ENCODE results near the gene NONO. TPM values are rescaled to one million over a fixed set of nuclear protein-coding genes. Genes with fewer than 3 reads are reported as not detected.

NONO gene, protein sequence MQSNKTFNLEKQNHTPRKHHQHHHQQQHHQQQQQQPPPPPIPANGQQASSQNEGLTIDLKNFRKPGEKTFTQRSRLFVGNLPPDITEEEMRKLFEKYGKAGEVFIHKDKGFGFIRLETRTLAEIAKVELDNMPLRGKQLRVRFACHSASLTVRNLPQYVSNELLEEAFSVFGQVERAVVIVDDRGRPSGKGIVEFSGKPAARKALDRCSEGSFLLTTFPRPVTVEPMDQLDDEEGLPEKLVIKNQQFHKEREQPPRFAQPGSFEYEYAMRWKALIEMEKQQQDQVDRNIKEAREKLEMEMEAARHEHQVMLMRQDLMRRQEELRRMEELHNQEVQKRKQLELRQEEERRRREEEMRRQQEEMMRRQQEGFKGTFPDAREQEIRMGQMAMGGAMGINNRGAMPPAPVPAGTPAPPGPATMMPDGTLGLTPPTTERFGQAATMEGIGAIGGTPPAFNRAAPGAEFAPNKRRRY
- 762 TPM for polyA plus RNA-seq (2013, experiment 1 of 2)
- polyA plus RNA-seq (2013, experiment 2 of 2), result 761 TPM

DNA sequence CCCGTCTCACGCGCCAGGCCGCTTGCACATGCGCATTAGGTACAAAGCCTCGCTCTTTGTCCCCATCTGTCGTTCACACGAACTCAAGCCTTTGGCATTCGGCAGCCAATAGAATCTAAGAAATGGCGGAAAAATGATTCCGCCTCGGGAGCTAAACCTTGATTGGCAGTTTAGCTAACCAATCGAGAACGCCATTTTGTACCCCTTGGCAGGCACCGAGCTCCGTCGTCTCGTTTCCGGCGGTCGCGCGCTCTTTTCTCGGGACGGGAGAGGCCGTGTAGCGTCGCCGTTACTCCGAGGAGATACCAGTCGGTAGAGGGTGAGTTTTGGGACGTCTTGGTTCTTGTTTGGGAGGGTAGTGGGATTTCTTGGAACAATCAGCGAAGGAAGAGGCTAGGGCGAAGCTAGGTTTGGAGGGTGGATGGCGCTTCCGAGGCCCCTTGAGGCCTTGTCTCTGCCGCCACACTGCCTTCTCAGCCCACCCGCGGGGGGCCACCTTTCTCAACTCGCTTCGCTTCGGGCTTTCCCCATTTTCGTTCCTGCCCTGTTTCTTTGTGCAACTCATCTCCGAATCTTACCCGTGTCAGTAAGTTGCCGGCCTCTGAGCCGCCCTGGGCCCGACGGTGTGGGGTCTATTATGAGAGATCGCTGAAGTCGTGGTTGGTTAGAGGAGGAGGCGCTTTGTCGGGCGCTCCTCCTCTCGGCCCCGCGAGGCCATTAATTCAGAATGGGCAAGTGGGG lies at the start of gene NONO:
Gene NONO, plus strand, starts transcription at position 233 of the 741 bp plus-strand sequence. CDS start 7,003 bp downstream, outside the sequence.
- WGBS, 2 donors (ENCODE audit: extremely low coverage in 2 of 2, insufficient read length in 2 of 2, insufficient replicate concordance in 1 of 2), result no CpG with 5 or more reads among the region's 57 CpGs
- Histone ChIP-seq H3K4ac (ENCODE audit: low read length) (no peak within 1 kb of the TSS), H2BK5ac (ENCODE audit: low read length) (peak within 1 kb of the TSS; percentile 90), H4K8ac (ENCODE audit: low read depth, low read length) (no peak within 1 kb of the TSS), H3K79me1 (ENCODE audit: low read depth, low read length) (no peaks in the 10 kb centered on the region), H3K4me1 (ENCODE audit: control insufficient read depth in 2 of 2, insufficient read depth in 1 of 2, low read depth in 1 of 2, low read length in 2 of 2) (peaks cover 4 to 7% of the 10 kb centered on the region in 2 donors), H3K4me2 (ENCODE audit: insufficient read depth, low read length, poor library complexity, severe bottlenecking) (peak within 1 kb of the TSS; percentile 25), H3K36me3 (replicated peaks in 1 of 2; ENCODE audit: control insufficient read depth in 2 of 2, insufficient read depth in 2 of 2, low read length in 2 of 2) (peaks cover 0 to 43% of the 10 kb centered on the region in 2 donors), H3K23ac (ENCODE audit: low read depth, low read length, poor library complexity) (no peak within 1 kb of the TSS), H2BK120ac (ENCODE audit: low read depth, low read length) (no peak within 1 kb of the TSS), H4K91ac (ENCODE audit: low read depth, low read length, poor library complexity) (no peak within 1 kb of the TSS), H2AFZ (ENCODE audit: low read length) (peak within 1 kb of the TSS; percentile 66), H3K18ac (ENCODE audit: low read length) (peak within 1 kb of the TSS; percentile 87), H2AK5ac (ENCODE audit: low read depth, low read length) (no peak within 1 kb of the TSS), H3K9me3 (replicated peaks in 1 of 2; ENCODE audit: control insufficient read depth in 2 of 2, insufficient read depth in 1 of 2, low read depth in 1 of 2, low read length in 2 of 2) (no peaks in the 10 kb centered on the region), H3K27me3 (ENCODE audit: control insufficient read depth in 3 of 3, insufficient read depth in 3 of 3, low read depth in 1 of 3, low read length in 3 of 3) (no peaks in the 10 kb centered on the region), H2BK15ac (ENCODE audit: low read length) (no peak within 1 kb of the TSS), H3K9ac (ENCODE audit: low read depth, low read length, poor library complexity) (peak within 1 kb of the TSS; percentile 77), H2BK12ac (ENCODE audit: low read length) (no peak within 1 kb of the TSS), H3K4me3 (ENCODE audit: low read length in 2 of 2) (peak within 1 kb of the TSS; percentile 60 to 97), H3K14ac (ENCODE audit: low read length) (peak within 1 kb of the TSS; percentile 56), H3K27ac (replicated peaks; ENCODE audit: low read length) (peak within 1 kb of the TSS; percentile 96)
- DNase-seq (ENCODE audit: low spot score), result peak; percentile 98

DNA sequence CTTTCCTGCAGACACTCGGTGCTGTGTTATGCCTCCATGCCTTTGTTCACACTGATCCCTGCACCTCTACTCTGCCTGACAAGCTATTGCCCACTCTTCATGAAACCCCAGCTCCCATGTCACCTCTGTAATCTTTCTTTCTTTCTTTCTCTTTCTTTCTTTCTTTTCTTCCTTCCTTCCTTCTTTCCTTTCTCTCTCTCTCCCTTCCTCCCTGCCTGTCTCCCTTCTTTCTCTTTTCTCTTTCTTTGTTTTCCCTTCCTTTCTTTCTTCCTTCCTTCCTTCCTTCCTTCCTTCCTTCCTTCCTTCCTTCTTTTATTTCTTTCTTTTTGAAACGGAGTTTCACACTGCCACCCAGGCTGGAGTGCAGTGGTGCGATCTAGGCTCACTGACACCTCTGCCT lies 48.0 kb upstream of the NONO start:
- no peak overlapping the region for H2AK5ac ChIP-seq (ENCODE audit: low read depth, low read length)
- H3K14ac ChIP-seq (ENCODE audit: low read length), result no peak overlapping the region
- no peak overlapping the region for H2BK5ac ChIP-seq (ENCODE audit: low read length)
- no peak overlapping the region for H2BK120ac ChIP-seq (ENCODE audit: low read depth, low read length)
- no peaks in the 10 kb centered on the region for H3K9me3 ChIP-seq (replicated peaks in 1 of 2; ENCODE audit: control insufficient read depth in 2 of 2, insufficient read depth in 1 of 2, low read depth in 1 of 2, low read length in 2 of 2)
- H3K4me3 ChIP-seq (ENCODE audit: low read length in 2 of 2), result no peak overlapping the region
- H3K27me3 ChIP-seq (ENCODE audit: control insufficient read depth in 3 of 3, insufficient read depth in 3 of 3, low read depth in 1 of 3, low read length in 3 of 3), result no peaks in the 10 kb centered on the region
- no peak overlapping the region for H4K91ac ChIP-seq (ENCODE audit: low read depth, low read length, poor library complexity)
- no peak overlapping the region for H3K4me2 ChIP-seq (ENCODE audit: insufficient read depth, low read length, poor library complexity, severe bottlenecking)
- no peak overlapping the region for H2BK15ac ChIP-seq (ENCODE audit: low read length)
- H3K36me3 ChIP-seq (replicated peaks in 1 of 2; ENCODE audit: control insufficient read depth in 2 of 2, insufficient read depth in 2 of 2, low read length in 2 of 2), result peaks cover 2 to 14% of the 10 kb centered on the region in 2 donors
- H4K8ac ChIP-seq (ENCODE audit: low read depth, low read length), result no peak overlapping the region
- H3K23ac ChIP-seq (ENCODE audit: low read depth, low read length, poor library complexity), result no peak overlapping the region
- DNase-seq (ENCODE audit: low spot score), result no peak
- H3K9ac ChIP-seq (ENCODE audit: low read depth, low read length, poor library complexity), result no peak overlapping the region
- H2BK12ac ChIP-seq (ENCODE audit: low read length), result no peak overlapping the region
- no peaks in the 10 kb centered on the region for H3K4me1 ChIP-seq (ENCODE audit: control insufficient read depth in 2 of 2, insufficient read depth in 1 of 2, low read depth in 1 of 2, low read length in 2 of 2)
- H3K4ac ChIP-seq (ENCODE audit: low read length), result no peak overlapping the region
- H2AFZ ChIP-seq (ENCODE audit: low read length), result no peak overlapping the region
- no CpG with 5 or more reads among the region's 3 CpGs for WGBS, 2 donors (ENCODE audit: extremely low coverage in 2 of 2, insufficient read length in 2 of 2, insufficient replicate concordance in 1 of 2)
- no peak overlapping the region for H3K18ac ChIP-seq (ENCODE audit: low read length)
- no peaks in the 10 kb centered on the region for H3K79me1 ChIP-seq (ENCODE audit: low read depth, low read length)
- no peak overlapping the region for H3K27ac ChIP-seq (replicated peaks; ENCODE audit: low read length)

DNA sequence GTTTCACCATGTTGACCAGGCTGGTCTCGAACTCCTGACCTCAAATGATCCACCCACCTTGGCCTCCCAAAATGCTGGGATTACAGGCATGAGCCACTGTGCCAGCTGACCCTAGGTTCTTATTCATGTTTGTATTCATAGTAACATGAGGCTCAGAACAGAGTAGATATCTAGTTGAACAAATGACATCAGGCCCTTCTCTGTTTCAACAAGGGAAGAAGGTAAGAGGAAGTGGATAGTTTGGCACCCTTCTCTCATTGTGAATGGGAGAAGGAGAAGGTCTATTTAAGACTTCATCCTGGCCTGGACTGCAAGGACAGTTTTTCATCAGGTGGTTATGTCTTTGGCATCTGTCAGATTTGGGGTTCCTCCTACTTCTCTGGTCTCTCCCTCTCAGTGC lies 46.6 kb upstream of the NONO start:
- no peak overlapping the region for H3K4ac ChIP-seq (ENCODE audit: low read length)
- H4K8ac ChIP-seq (ENCODE audit: low read depth, low read length), result no peak overlapping the region
- H3K4me3 ChIP-seq (ENCODE audit: low read length in 2 of 2), result no peak overlapping the region
- H3K18ac ChIP-seq (ENCODE audit: low read length), result no peak overlapping the region
- no peak for DNase-seq (ENCODE audit: low spot score)
- H2BK12ac ChIP-seq (ENCODE audit: low read length), result no peak overlapping the region
- no peaks in the 10 kb centered on the region for H3K9me3 ChIP-seq (replicated peaks in 1 of 2; ENCODE audit: control insufficient read depth in 2 of 2, insufficient read depth in 1 of 2, low read depth in 1 of 2, low read length in 2 of 2)
- no peak overlapping the region for H2AK5ac ChIP-seq (ENCODE audit: low read depth, low read length)
- H3K27me3 ChIP-seq (ENCODE audit: control insufficient read depth in 3 of 3, insufficient read depth in 3 of 3, low read depth in 1 of 3, low read length in 3 of 3), result no peaks in the 10 kb centered on the region
- no peak overlapping the region for H3K23ac ChIP-seq (ENCODE audit: low read depth, low read length, poor library complexity)
- no CpG with 5 or more reads among the region's 1 CpG for WGBS, 2 donors (ENCODE audit: extremely low coverage in 2 of 2, insufficient read length in 2 of 2, insufficient replicate concordance in 1 of 2)
- H2BK5ac ChIP-seq (ENCODE audit: low read length), result no peak overlapping the region
- H2BK15ac ChIP-seq (ENCODE audit: low read length), result no peak overlapping the region
- no peak overlapping the region for H3K9ac ChIP-seq (ENCODE audit: low read depth, low read length, poor library complexity)
- H3K36me3 ChIP-seq (replicated peaks in 1 of 2; ENCODE audit: control insufficient read depth in 2 of 2, insufficient read depth in 2 of 2, low read length in 2 of 2), result peaks cover 9 to 28% of the 10 kb centered on the region in 2 donors
- H2AFZ ChIP-seq (ENCODE audit: low read length), result no peak overlapping the region
- no peak overlapping the region for H3K4me2 ChIP-seq (ENCODE audit: insufficient read depth, low read length, poor library complexity, severe bottlenecking)
- H3K27ac ChIP-seq (replicated peaks; ENCODE audit: low read length), result no peak overlapping the region
- H3K14ac ChIP-seq (ENCODE audit: low read length), result no peak overlapping the region
- no peak overlapping the region for H2BK120ac ChIP-seq (ENCODE audit: low read depth, low read length)
- H3K4me1 ChIP-seq (ENCODE audit: control insufficient read depth in 2 of 2, insufficient read depth in 1 of 2, low read depth in 1 of 2, low read length in 2 of 2), result no peaks in the 10 kb centered on the region
- H3K79me1 ChIP-seq (ENCODE audit: low read depth, low read length), result no peaks in the 10 kb centered on the region
- H4K91ac ChIP-seq (ENCODE audit: low read depth, low read length, poor library complexity), result no peak overlapping the region

DNA sequence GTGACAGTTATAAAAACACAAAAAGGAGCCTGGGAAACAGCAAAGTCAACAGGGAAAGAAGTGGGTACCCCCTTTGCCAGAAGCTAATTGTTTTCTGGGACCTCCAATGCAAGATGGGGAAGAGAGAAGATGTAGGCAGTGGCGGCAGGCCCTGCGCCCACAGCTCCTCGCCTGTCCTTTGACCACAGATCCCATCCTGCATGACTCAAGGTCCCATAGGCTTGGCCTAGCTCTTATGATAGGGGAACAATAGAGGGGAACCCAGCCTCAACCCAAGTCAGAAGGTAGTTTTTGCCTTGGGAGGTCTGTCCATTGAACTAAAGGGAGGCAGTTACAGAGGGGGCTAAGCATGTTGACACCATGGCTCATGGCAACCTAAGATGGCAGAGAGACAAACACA lies 43.7 kb upstream of the NONO start:
- Histone ChIP-seq H3K4me3 (ENCODE audit: low read length in 2 of 2) (no peak overlapping the region), H2AFZ (ENCODE audit: low read length) (no peak overlapping the region), H3K27me3 (ENCODE audit: control insufficient read depth in 3 of 3, insufficient read depth in 3 of 3, low read depth in 1 of 3, low read length in 3 of 3) (no peaks in the 10 kb centered on the region), H3K23ac (ENCODE audit: low read depth, low read length, poor library complexity) (no peak overlapping the region), H3K27ac (replicated peaks; ENCODE audit: low read length) (no peak overlapping the region), H3K79me1 (ENCODE audit: low read depth, low read length) (peaks cover 2% of the 10 kb centered on the region), H3K4ac (ENCODE audit: low read length) (no peak overlapping the region), H4K8ac (ENCODE audit: low read depth, low read length) (no peak overlapping the region), H3K4me2 (ENCODE audit: insufficient read depth, low read length, poor library complexity, severe bottlenecking) (no peak overlapping the region), H3K14ac (ENCODE audit: low read length) (no peak overlapping the region), H3K9ac (ENCODE audit: low read depth, low read length, poor library complexity) (no peak overlapping the region), H2BK120ac (ENCODE audit: low read depth, low read length) (no peak overlapping the region), H2BK5ac (ENCODE audit: low read length) (no peak overlapping the region), H3K9me3 (replicated peaks in 1 of 2; ENCODE audit: control insufficient read depth in 2 of 2, insufficient read depth in 1 of 2, low read depth in 1 of 2, low read length in 2 of 2) (no peaks in the 10 kb centered on the region), H2BK12ac (ENCODE audit: low read length) (no peak overlapping the region), H3K36me3 (replicated peaks in 1 of 2; ENCODE audit: control insufficient read depth in 2 of 2, insufficient read depth in 2 of 2, low read length in 2 of 2) (peaks cover 29 to 57% of the 10 kb centered on the region in 2 donors), H3K4me1 (ENCODE audit: control insufficient read depth in 2 of 2, insufficient read depth in 1 of 2, low read depth in 1 of 2, low read length in 2 of 2) (no peaks in the 10 kb centered on the region), H2AK5ac (ENCODE audit: low read depth, low read length) (no peak overlapping the region), H3K18ac (ENCODE audit: low read length) (no peak overlapping the region), H2BK15ac (ENCODE audit: low read length) (no peak overlapping the region), H4K91ac (ENCODE audit: low read depth, low read length, poor library complexity) (no peak overlapping the region)
- no peak for DNase-seq (ENCODE audit: low spot score)
- no CpG with 5 or more reads among the region's 3 CpGs for WGBS, 2 donors (ENCODE audit: extremely low coverage in 2 of 2, insufficient read length in 2 of 2, insufficient replicate concordance in 1 of 2)
